Osteocyte (in vitro differentiated cells): ENCODE results near the gene ZG16B. TPM values are rescaled to one million over a fixed set of nuclear protein-coding genes. Genes with fewer than 3 reads are reported as not detected.
A peak's percentile ranks its signal among the peaks of the same experiment; 100 is the strongest.

Experiments used
- DNase-seq: peaks from one replicate; pipeline ENCODE4 v3.0.0; 2021; ENCODE audit warnings: mixed read lengths; ENCODE audit not compliant: unreplicated experiment; ENCODE audit errors: extremely low spot score
- H3K27ac Mint-ChIP-seq: one replicate; pipeline ENCODE4 v1.8.0; 2021; ENCODE audit warnings: mild to moderate bottlenecking, mixed read lengths; ENCODE audit not compliant: unreplicated experiment
- H3K27me3 Mint-ChIP-seq: one replicate; pipeline ENCODE4 v1.8.0; 2021; ENCODE audit warnings: mixed read lengths; ENCODE audit not compliant: unreplicated experiment
- H3K36me3 Mint-ChIP-seq: one replicate; pipeline ENCODE4 v1.8.0; 2021; ENCODE audit warnings: mixed read lengths; ENCODE audit not compliant: unreplicated experiment
- H3K4me1 Mint-ChIP-seq: one replicate; pipeline ENCODE4 v1.8.0; 2021; ENCODE audit warnings: mixed read lengths; ENCODE audit not compliant: unreplicated experiment
- H3K4me3 Mint-ChIP-seq: one replicate; pipeline ENCODE4 v1.8.0; 2021; ENCODE audit warnings: mild to moderate bottlenecking, moderate library complexity, mixed read lengths; ENCODE audit not compliant: unreplicated experiment
- H3K9me3 Mint-ChIP-seq: one replicate; pipeline ENCODE4 v1.8.0; 2021; ENCODE audit warnings: mixed read lengths; ENCODE audit not compliant: unreplicated experiment
- total RNA-seq: library from RNA; stranded (reverse); gene quantifications from 2 replicates; pipeline ENCODE4 v1.2.1, GENCODE V29; 2021
- TF ChIP-seq, protein P1 (sequence below): fragments of 200-600 bp; sonication (generic); IDR thresholded peaks from 2 replicates; pipeline ENCODE4 v1.5.0; 2021; ENCODE audit warnings: antibody characterized with exemption, mild to moderate bottlenecking, moderate library complexity

The ZG16B gene
- total RNA-seq, 1 donor from 2014 or later, result not detected

DNA sequence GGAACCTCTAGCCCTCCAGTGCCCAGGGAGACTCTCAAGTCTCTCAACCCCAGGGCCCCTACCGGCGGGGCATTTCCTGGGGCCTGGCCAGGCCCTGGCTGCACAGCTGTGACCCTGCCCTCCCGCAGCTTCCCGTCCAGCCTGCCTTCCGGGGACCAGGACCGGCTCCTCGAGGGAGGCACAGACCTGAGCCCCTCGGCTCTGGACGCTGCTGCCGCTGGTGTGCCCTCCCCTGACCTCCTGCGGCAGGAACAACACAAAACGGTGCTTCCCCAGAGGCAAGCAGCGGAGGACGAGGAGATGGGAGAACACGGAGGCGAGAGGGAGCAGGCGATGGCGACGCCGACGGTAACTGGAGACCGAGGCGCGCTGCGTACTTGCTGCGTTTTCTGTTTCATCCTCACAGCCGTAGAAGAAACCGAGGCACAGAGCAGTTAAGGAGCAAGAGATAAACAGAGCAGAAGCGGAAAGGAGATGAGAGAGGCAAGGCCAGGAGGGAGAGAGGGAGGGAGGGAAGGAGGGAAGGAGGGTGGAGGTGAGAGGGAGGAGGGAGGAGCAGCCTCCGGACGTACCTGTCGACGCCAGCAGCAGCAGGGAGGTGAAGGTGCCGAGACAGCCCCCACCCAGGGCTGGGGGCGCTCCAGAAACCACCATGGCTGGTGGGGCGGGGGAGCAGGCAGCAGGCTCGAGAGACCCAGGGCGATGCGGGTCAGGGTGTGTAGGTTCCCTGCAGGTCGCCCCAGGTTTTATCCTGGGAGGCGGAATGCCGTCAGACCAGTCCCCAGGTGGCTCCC, 27.5 kb downstream of the ZG16B start, which contains the start of gene PRSS22:
TSS of gene PRSS22 (minus strand) at position 720 of the 794 bp plus-strand sequence. CDS start at position 654, 66 bp downstream.
- Mint-ChIP-seq H3K27me3 (peaks cover 10% of the 10 kb centered on the region), H3K36me3 (peaks cover 3% of the 10 kb centered on the region), H3K9me3 (peaks cover 15% of the 10 kb centered on the region), H3K4me3 (peak within 1 kb of the TSS; percentile 63), H3K27ac (no peak within 1 kb of the TSS), H3K4me1 (peaks cover 3% of the 10 kb centered on the region)
- TF ChIP-seq, protein P1, sequence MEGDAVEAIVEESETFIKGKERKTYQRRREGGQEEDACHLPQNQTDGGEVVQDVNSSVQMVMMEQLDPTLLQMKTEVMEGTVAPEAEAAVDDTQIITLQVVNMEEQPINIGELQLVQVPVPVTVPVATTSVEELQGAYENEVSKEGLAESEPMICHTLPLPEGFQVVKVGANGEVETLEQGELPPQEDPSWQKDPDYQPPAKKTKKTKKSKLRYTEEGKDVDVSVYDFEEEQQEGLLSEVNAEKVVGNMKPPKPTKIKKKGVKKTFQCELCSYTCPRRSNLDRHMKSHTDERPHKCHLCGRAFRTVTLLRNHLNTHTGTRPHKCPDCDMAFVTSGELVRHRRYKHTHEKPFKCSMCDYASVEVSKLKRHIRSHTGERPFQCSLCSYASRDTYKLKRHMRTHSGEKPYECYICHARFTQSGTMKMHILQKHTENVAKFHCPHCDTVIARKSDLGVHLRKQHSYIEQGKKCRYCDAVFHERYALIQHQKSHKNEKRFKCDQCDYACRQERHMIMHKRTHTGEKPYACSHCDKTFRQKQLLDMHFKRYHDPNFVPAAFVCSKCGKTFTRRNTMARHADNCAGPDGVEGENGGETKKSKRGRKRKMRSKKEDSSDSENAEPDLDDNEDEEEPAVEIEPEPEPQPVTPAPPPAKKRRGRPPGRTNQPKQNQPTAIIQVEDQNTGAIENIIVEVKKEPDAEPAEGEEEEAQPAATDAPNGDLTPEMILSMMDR, result no peak
- no peak for DNase-seq

DNA sequence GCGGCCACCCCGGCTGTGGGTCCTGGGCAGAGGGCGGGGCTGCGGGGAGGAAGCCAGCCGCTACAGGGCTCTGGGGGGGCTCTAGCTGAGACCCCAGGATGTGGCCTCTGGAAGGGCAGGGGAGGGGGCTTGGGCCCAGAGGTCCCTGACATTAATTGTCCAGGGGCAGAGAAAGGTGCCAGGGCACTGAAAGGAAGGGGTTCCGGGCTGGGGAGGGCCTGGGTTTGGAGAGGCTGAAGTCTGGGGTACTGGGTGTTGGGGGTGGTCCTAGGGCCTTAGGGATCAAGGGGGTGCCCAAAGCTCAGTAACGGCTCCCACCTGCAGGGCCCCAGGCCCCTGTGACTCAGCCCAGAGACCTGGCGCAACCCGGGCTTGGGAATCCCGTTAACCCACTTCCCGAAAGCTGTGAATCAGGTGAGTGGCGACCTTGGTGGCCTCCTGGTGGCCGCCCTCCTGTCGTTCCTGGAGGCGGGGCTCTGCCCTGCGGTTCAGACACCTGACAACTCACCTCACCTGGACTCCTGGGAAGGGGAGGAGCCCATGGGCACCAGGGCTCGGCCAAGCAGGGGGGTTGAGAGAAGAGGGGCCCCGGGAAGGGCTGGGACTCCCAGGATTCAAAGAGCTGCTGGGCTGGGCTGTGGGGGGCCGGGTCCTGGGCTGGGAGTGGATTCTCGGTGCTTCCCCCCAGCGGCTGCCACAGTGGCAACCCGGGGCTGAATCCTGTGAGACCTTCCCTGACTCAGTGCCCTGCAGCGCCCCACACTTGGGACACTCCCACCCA, 28.3 kb downstream of the ZG16B start:
- Mint-ChIP-seq H3K4me1 (peaks cover 3% of the 10 kb centered on the region), H3K9me3 (peaks cover 15% of the 10 kb centered on the region), H3K36me3 (peaks cover 3% of the 10 kb centered on the region), H3K27me3 (peaks cover 10% of the 10 kb centered on the region), H3K4me3 (no peak overlapping the region), H3K27ac (no peak overlapping the region)
- DNase-seq, result no peak
- TF ChIP-seq, protein P1, result no peak

DNA sequence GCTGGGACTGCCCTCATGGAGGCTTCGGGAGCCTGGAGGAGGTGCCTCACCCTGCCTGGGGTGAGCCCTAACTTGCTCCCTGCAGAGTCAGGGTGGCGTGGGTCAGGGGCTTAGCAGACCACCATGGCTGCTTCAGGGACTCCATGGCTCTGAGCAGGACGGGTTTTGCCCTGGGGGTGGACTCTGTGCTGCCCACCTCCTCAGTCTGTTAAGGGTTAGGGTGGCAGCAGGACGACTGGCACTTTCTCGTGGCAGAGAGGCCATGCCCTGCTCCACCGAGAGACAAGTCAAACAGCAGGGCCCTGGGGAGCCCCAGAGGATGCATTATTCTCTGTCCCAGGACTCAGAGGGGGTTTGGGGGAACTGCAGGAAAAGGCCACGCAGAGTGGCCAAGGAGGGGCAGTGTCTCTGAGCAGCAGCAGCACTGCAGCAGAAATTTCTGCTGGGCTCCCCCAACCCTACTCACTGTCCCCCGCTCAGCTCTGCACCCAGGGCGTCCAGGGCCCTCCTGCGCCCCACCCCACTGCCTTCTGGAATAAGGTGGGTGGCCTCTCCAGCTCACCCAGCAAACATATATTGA, 29.7 kb downstream of the ZG16B start:
- TF ChIP-seq, protein P1, result no peak

DNA sequence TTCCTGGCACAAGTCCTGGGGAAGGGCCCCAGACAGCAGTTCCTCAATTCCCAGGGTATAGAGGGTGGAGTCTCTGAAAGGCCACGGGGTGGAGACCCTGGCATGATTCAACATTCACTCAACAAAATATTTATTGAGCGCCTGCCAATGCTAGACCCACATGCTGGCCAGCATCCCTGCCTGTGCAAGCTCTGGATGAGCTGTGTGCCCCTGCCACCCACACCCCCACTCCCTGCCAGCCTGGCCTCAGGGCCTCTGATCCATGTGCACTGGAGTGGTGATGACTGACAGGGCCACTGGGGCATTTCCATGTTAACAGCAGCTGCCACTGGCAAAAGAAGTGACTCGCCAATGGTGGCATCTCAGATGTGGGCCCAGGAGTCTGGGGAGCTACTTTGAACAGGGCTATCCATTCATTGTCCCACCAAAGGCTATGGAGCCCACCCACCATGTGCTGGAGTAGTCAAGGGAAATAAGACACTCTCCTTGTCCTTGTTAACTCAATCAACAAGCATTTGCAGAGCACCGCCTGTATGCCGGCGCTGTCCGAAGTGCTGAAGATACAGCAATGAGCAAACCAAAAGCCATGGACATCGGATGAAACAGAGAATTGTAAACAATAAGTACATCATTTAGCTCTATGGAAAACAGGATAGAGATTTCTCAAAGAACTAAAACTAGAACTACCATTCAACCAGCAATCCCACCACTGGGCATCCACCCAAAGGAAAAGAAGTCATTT, 30.9 kb downstream of the ZG16B start:
- Mint-ChIP-seq H3K4me1 (peaks cover 3% of the 10 kb centered on the region), H3K27me3 (peaks cover 30% of the 10 kb centered on the region), H3K36me3 (peaks cover 3% of the 10 kb centered on the region), H3K9me3 (peaks cover 6% of the 10 kb centered on the region), H3K27ac (no peak overlapping the region), H3K4me3 (no peak overlapping the region)
- TF ChIP-seq, protein P1, result no peak
- DNase-seq, result no peak

More for the DNA sequence above, 29.7 kb downstream of the ZG16B start:
- H3K27me3 Mint-ChIP-seq, result peaks cover 21% of the 10 kb centered on the region
- peaks cover 3% of the 10 kb centered on the region for H3K36me3 Mint-ChIP-seq
- H3K27ac Mint-ChIP-seq, result no peak overlapping the region
- no peak overlapping the region for H3K4me3 Mint-ChIP-seq
- H3K9me3 Mint-ChIP-seq, result peaks cover 6% of the 10 kb centered on the region
- no peak for DNase-seq
- H3K4me1 Mint-ChIP-seq, result peaks cover 3% of the 10 kb centered on the region
